H9 (cell line): ENCODE results near the gene TENM3. TPM values are rescaled to one million over a fixed set of nuclear protein-coding genes. Genes with fewer than 3 reads are reported as not detected.

Experiments
- DNase-seq: peaks from one replicate; pipeline ENCODE4 v3.0.0-alpha.2; 2017
- H2AFZ ChIP-seq: one replicate; pipeline ENCODE4 v1.6.1; 2013; ENCODE audit warnings: mild to moderate bottlenecking, low read length, control low read depth, moderate library complexity
- H2AK5ac ChIP-seq: 2 replicates; pipeline ENCODE4 v1.6.1; 2013; ENCODE audit warnings: low read length, control low read depth, mixed read lengths; ENCODE audit not compliant: insufficient read length
- H2BK120ac ChIP-seq: one replicate; pipeline ENCODE4 v1.6.1; 2013; ENCODE audit warnings: low read depth, mild to moderate bottlenecking, low read length, control low read depth, inconsistent platforms; ENCODE audit not compliant: poor library complexity, severe bottlenecking
- H2BK12ac ChIP-seq: 2 replicates; pipeline ENCODE4 v1.6.1; 2013; ENCODE audit warnings: low read length, control low read depth, mixed read lengths, low read depth; ENCODE audit not compliant: insufficient read length
- H2BK15ac ChIP-seq: 2 replicates; pipeline ENCODE4 v1.6.1; 2013; ENCODE audit warnings: low read depth, low read length, control low read depth
- H2BK20ac ChIP-seq: one replicate; pipeline ENCODE4 v1.6.1; 2013; ENCODE audit warnings: low read depth, mild to moderate bottlenecking, low read length, control low read depth, inconsistent platforms; ENCODE audit not compliant: poor library complexity, severe bottlenecking
- H2BK5ac ChIP-seq: 2 replicates; pipeline ENCODE4 v1.6.1; 2013; ENCODE audit warnings: low read length, control low read depth, mixed read lengths; ENCODE audit not compliant: insufficient read length
- H3K14ac ChIP-seq: 2 replicates; pipeline ENCODE4 v1.6.1; 2013; ENCODE audit warnings: low read length, control low read depth; ENCODE audit not compliant: insufficient read depth
- H3K18ac ChIP-seq: 2 replicates; pipeline ENCODE4 v1.6.1; 2013; ENCODE audit warnings: low read depth, mild to moderate bottlenecking, mixed read lengths, low read length, control low read depth; ENCODE audit not compliant: insufficient read length
- H3K23ac ChIP-seq: 2 replicates; pipeline ENCODE4 v1.6.1; 2013; ENCODE audit warnings: low read length, control low read depth, mixed read lengths, low read depth; ENCODE audit not compliant: insufficient read length
- H3K23me2 ChIP-seq: 2 replicates; pipeline ENCODE4 v1.6.1; 2013; ENCODE audit warnings: low read depth, mild to moderate bottlenecking, mixed read lengths, low read length, control low read depth; ENCODE audit not compliant: insufficient read length, poor library complexity, severe bottlenecking
- H3K27ac ChIP-seq: 2 replicates; pipeline ENCODE4 v1.5.1; 2013; ENCODE audit warnings: low read length, control low read depth, mixed read lengths, low read depth; ENCODE audit not compliant: insufficient read length
- H3K27me3 ChIP-seq: 2 replicates; pipeline ENCODE4 v1.6.1; 2013; ENCODE audit warnings: low read length, control low read depth, inconsistent platforms; ENCODE audit not compliant: insufficient read depth
- H3K4ac ChIP-seq: 2 replicates; pipeline ENCODE4 v1.6.1; 2013; ENCODE audit warnings: low read depth, mild to moderate bottlenecking, control low read depth, inconsistent platforms, low read length, moderate library complexity
- H3K4me1 ChIP-seq: 2 replicates; pipeline ENCODE4 v1.6.1; 2013; ENCODE audit warnings: low read length, control low read depth, inconsistent platforms; ENCODE audit not compliant: insufficient read depth
- H3K4me2 ChIP-seq: 2 replicates; pipeline ENCODE4 v1.6.1; 2013; ENCODE audit warnings: low read length, control low read depth, mixed read lengths; ENCODE audit not compliant: insufficient read length, insufficient read depth
- H3K56ac ChIP-seq: 2 replicates; pipeline ENCODE4 v1.6.1; 2013; ENCODE audit warnings: low read depth, mild to moderate bottlenecking, mixed read lengths, low read length, control low read depth; ENCODE audit not compliant: insufficient read length
- H3K79me1 ChIP-seq: 2 replicates; pipeline ENCODE4 v1.6.1; 2013; ENCODE audit warnings: low read depth, mild to moderate bottlenecking, moderate library complexity, low read length, control low read depth, inconsistent platforms; ENCODE audit not compliant: insufficient read depth, poor library complexity, severe bottlenecking
- H3K79me2 ChIP-seq: 2 replicates; pipeline ENCODE4 v1.6.1; 2013; ENCODE audit warnings: low read length, control low read depth, inconsistent platforms; ENCODE audit not compliant: insufficient read depth
- H3K9ac ChIP-seq: 2 replicates; pipeline ENCODE4 v1.6.1; 2013; ENCODE audit warnings: low read length, control low read depth, mixed read lengths; ENCODE audit not compliant: insufficient read length; ENCODE audit errors: extremely low read depth
- H3K9me3 ChIP-seq: one replicate; pipeline ENCODE4 v1.6.1; 2013; ENCODE audit warnings: low read depth, low read length, inconsistent platforms; ENCODE audit not compliant: control insufficient read depth
- H3T11ph ChIP-seq: one replicate; pipeline ENCODE4 v1.6.1; 2013; ENCODE audit warnings: mild to moderate bottlenecking, low read length, control low read depth, inconsistent platforms
- H4K20me1 ChIP-seq: one replicate; pipeline ENCODE4 v1.6.1; 2013; ENCODE audit not compliant: control insufficient read depth, insufficient read length, insufficient read depth
- H4K5ac ChIP-seq: 2 replicates; pipeline ENCODE4 v1.6.1; 2013; ENCODE audit warnings: low read depth, mild to moderate bottlenecking, mixed read lengths, low read length, control low read depth; ENCODE audit not compliant: insufficient read length
- H4K8ac ChIP-seq: replicated peaks from 2 replicates; pipeline ENCODE4 v1.6.1; 2013; ENCODE audit warnings: low read length, control low read depth, mixed read lengths, low read depth; ENCODE audit not compliant: insufficient read length
- H4K91ac ChIP-seq: 2 replicates; pipeline ENCODE4 v1.6.1; 2013; ENCODE audit warnings: low read depth, mild to moderate bottlenecking, moderate library complexity, mixed read lengths, low read length, control low read depth; ENCODE audit not compliant: insufficient read length
- H3K27ac Mint-ChIP-seq, 3 experiments: 2 replicates in 2 of 3; 3 replicates in 1 of 3; pipeline ENCODE4 v1.8.0; 2020 to 2021; ENCODE audit warnings: mixed read lengths in 3 of 3, mild to moderate bottlenecking in 1 of 3, moderate library complexity in 1 of 3
- H3K27me3 Mint-ChIP-seq: 2 replicates; pipeline ENCODE4 v1.8.0; 2021; ENCODE audit warnings: low read depth, mild to moderate bottlenecking, moderate library complexity, mixed read lengths
- H3K36me3 Mint-ChIP-seq, 3 experiments: 2 replicates in 2 of 3; 3 replicates in 1 of 3; pipeline ENCODE4 v1.8.0; 2020 to 2021; ENCODE audit warnings: low read depth in 3 of 3, mixed read lengths in 3 of 3; ENCODE audit not compliant: insufficient read depth in 1 of 3
- H3K4me1 Mint-ChIP-seq, 2 experiments: 2 replicates each; pipeline ENCODE4 v1.8.0; 2020; ENCODE audit warnings: mixed read lengths in 2 of 2
- H3K4me3 Mint-ChIP-seq, 2 experiments: 2 replicates in 1 of 2; 3 replicates in 1 of 2; pipeline ENCODE4 v1.8.0; 2020 to 2021; ENCODE audit warnings: mild to moderate bottlenecking in 2 of 2, mixed read lengths in 2 of 2, moderate library complexity in 1 of 2
- H3K9me3 Mint-ChIP-seq, 2 experiments: 2 replicates in 1 of 2; 3 replicates in 1 of 2; pipeline ENCODE4 v1.8.0; 2020; ENCODE audit warnings: mild to moderate bottlenecking in 2 of 2, mixed read lengths in 2 of 2, moderate library complexity in 1 of 2
- WGBS: extraction: QIAGEN DNeasy Blood & Tissue Kit; methylation state at CpG from one replicate; pipeline ENCODE4 v1.1.7; 2013; ENCODE audit warnings: missing lambda C conversion rate, low lambda C conversion rate, mixed read lengths; ENCODE audit not compliant: insufficient read length; ENCODE audit errors: extremely low coverage; 5-methylcytosine and 5-hydroxymethylcytosine counted together
- total RNA-seq: library from RNA; stranded (reverse); gene quantifications from 2 replicates; pipeline ENCODE4 v1.2.1, GENCODE V29; 2021
- TF ChIP-seq, protein P1 (sequence below): fragments of 200-600 bp; sonication (generic); conservative IDR thresholded peaks from 3 replicates; pipeline ENCODE4 v1.8.0; 2021; ENCODE audit warnings: antibody characterized with exemption, mild to moderate bottlenecking

The TENM3 gene
- total RNA-seq, 1 experiment from 2014 or later, result 49.6 TPM

DNA sequence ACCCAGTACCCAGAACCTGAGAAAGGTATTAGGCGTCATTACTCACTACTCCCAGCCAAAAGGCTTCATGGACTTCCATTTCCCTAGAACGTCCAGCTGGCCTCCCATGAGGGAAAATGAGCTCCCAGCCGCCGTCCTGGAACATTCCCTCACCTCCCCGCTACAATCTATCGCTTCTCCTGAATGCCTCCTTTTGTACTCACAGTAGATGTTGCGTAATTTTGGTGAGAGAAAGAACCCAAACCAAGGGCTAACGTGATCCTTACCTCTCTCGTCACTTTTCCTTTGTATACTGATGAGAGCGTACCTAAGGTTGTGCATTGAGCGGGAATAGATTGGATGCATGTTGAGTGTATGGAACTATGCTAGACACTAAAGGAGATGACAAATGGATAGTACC is 161.9 kb downstream of the TENM3 start:
- H3K27ac Mint-ChIP-seq, result no peak overlapping the region

More for the DNA sequence above, 161.9 kb downstream of the TENM3 start:
- H4K8ac ChIP-seq, result no peak overlapping the region
- no peak overlapping the region for H3K4ac ChIP-seq
- no peak overlapping the region for H2BK5ac ChIP-seq
- H2BK20ac ChIP-seq, result no peak overlapping the region
- no peak for DNase-seq
- Mint-ChIP-seq H3K36me3 (peaks cover 0 to 6% (median 4%) of the 10 kb centered on the region in 3 experiments; a peak in 2 of 7 replicates), H3K9me3 (no peaks in the 10 kb centered on the region), H3K4me1 (no peaks in the 10 kb centered on the region), H3K27me3 (no peaks in the 10 kb centered on the region), H3K4me3 (no peak overlapping the region)
- H3K79me2 ChIP-seq, result no peaks in the 10 kb centered on the region
- TF ChIP-seq, protein P1, sequence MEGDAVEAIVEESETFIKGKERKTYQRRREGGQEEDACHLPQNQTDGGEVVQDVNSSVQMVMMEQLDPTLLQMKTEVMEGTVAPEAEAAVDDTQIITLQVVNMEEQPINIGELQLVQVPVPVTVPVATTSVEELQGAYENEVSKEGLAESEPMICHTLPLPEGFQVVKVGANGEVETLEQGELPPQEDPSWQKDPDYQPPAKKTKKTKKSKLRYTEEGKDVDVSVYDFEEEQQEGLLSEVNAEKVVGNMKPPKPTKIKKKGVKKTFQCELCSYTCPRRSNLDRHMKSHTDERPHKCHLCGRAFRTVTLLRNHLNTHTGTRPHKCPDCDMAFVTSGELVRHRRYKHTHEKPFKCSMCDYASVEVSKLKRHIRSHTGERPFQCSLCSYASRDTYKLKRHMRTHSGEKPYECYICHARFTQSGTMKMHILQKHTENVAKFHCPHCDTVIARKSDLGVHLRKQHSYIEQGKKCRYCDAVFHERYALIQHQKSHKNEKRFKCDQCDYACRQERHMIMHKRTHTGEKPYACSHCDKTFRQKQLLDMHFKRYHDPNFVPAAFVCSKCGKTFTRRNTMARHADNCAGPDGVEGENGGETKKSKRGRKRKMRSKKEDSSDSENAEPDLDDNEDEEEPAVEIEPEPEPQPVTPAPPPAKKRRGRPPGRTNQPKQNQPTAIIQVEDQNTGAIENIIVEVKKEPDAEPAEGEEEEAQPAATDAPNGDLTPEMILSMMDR, result no peak
- H3K27ac ChIP-seq, result no peak overlapping the region
- no peak overlapping the region for H4K5ac ChIP-seq
- no peaks in the 10 kb centered on the region for H4K20me1 ChIP-seq
- no peak overlapping the region for H2AFZ ChIP-seq
- H3K4me1 ChIP-seq, result no peaks in the 10 kb centered on the region
- no peak overlapping the region for H2BK12ac ChIP-seq
- H3K14ac ChIP-seq, result no peak overlapping the region
- no peak overlapping the region for H3K4me2 ChIP-seq
- H3T11ph ChIP-seq, result no peak overlapping the region
- H3K79me1 ChIP-seq, result no peaks in the 10 kb centered on the region
- no peaks in the 10 kb centered on the region for H3K9me3 ChIP-seq
- no peak overlapping the region for H2BK120ac ChIP-seq
- no peak overlapping the region for H3K18ac ChIP-seq
- H2BK15ac ChIP-seq, result no peak overlapping the region
- WGBS, result no CpG with 5 or more reads among the region's 11 CpGs
- no peak overlapping the region for H4K91ac ChIP-seq
- no peak overlapping the region for H3K56ac ChIP-seq
- H2AK5ac ChIP-seq, result no peak overlapping the region
- H3K23me2 ChIP-seq, result no peaks in the 10 kb centered on the region
- no peak overlapping the region for H3K9ac ChIP-seq
- no peak overlapping the region for H3K23ac ChIP-seq
- no peaks in the 10 kb centered on the region for H3K27me3 ChIP-seq
